GM21423 (cell line): ENCODE results near the gene SULT2B1.
"Not testable (repeated sequence)": the region's sequence is repeated elsewhere in the genome, so short reads cannot be mapped to it uniquely, and the experiment has no call there.

ENCODE experiments used
- ATAC-seq: cut with Tn5 transposase; IDR thresholded peaks from one replicate; pipeline ENCODE4 v1.9.1; 2021; ENCODE audit warnings: mild to moderate bottlenecking, moderate library complexity; ENCODE audit not compliant: unreplicated experiment

The SULT2B1 gene

GRCh38 chr19:48618278-48618915 lies 66.4 kb downstream of the SULT2B1 start:
- ATAC-seq, result no peak

- peak; percentile 82 for ATAC-seq
Measured at GRCh38 chr19:48618916-48619691, 67.1 kb downstream of the SULT2B1 start, which contains the start of the genes RPL18 and SPHK2. Gene RPL18, minus strand, starts transcription at chr19:48619178. Its CDS starts 35 bp downstream, at chr19:48619143. Gene SPHK2, plus strand, starts transcription at chr19:48619506. Its CDS starts 1,009 bp downstream, at chr19:48620515.

DNA sequence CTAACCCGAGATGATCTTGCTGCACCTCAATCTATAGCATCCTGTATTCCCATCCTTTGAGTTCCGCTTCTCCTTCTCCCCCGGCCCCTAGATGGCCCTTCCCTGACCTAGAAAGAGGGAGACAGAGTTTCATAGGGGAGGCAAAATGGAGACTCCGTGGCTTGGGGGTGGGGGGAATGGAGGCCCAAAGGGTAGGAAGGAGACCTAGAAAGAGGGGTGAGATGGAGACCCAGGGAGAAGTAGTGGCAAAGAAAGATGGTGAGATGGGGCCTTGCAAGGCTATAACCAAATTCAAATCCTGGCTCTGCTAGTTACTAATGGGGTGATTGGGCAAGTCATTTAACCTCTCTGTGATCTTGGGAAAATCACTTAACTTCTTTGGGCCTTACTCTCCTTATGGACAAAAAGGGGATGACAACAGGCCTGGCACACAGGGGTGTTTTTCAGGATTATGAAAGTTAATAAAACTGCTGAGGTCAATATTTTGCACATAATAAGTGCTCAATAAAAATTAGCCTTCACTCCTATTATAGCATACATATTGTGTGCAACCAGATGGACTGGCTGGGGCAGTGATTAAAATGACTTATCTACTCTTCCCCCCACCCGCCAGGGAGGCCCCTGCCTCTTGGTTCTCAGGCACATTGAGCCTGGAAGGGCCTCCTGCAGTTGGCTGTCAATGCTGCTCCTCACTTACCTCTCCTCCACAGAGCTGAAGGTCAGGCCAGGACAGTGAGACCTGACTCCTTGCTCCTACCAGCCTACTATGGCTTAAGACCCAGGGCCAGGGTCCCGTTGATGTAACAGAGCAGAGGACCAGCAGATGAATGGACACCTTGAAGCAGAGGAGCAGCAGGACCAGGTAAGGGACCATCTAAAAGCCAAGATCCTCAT lies 68.0 kb downstream of the SULT2B1 start:
- no peak for ATAC-seq

DNA sequence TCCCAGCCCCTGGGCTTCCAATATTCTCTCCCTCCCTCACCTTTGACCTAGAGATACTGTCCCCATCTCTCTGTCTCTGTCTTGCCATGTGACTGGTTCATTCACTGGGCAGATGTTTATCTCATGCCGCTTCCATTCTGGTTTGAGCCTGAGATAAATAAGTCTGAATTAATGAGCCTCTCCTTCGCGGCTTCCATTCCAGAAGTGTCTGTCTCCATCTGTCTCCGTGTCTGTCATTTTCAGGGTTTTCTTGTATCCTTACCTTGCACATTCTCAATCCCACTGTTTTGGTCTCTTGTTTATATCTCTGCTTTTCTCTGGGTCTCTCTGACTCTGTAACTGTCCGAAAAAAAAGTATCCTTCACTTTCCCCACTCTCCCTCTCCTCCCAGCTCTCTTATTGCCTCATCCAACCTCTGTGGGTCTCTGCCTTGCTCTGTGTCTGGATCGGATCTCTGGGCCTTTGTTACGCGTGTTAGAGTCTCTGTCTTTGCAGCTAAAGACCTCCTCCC lies 71.6 kb downstream of the SULT2B1 start:
- ATAC-seq, result no peak

- peak; percentile 59 for ATAC-seq
Measured at GRCh38 chr19:48624067-48624594, 72.2 kb downstream of the SULT2B1 start.

- no peak for ATAC-seq
Measured at GRCh38 chr19:48624791-48625723, 73.1 kb downstream of the SULT2B1 start.

- ATAC-seq, result no peak
Measured at GRCh38 chr19:48625891-48626327, 73.9 kb downstream of the SULT2B1 start.

GRCh38 chr19:48627201-48627864 lies 75.4 kb downstream of the SULT2B1 start:
- no peak for ATAC-seq

- ATAC-seq, result no peak
Measured at GRCh38 chr19:48627865-48628314, 75.9 kb downstream of the SULT2B1 start.

- no peak for ATAC-seq
Measured at GRCh38 chr19:48628486-48629296, 76.7 kb downstream of the SULT2B1 start.

DNA sequence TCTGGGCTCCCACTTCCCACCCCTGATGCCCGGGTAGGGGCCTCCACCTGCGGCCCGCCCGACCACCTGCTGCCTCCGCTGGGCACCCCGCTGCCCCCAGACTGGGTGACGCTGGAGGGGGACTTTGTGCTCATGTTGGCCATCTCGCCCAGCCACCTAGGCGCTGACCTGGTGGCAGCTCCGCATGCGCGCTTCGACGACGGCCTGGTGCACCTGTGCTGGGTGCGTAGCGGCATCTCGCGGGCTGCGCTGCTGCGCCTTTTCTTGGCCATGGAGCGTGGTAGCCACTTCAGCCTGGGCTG lies 77.3 kb downstream of the SULT2B1 start:
- no peak for ATAC-seq

GRCh38 chr19:48629599-48630295 lies 77.8 kb downstream of the SULT2B1 start:
- no peak for ATAC-seq

- no peak for ATAC-seq
Measured at GRCh38 chr19:48630296-48631063, 78.5 kb downstream of the SULT2B1 start.

DNA sequence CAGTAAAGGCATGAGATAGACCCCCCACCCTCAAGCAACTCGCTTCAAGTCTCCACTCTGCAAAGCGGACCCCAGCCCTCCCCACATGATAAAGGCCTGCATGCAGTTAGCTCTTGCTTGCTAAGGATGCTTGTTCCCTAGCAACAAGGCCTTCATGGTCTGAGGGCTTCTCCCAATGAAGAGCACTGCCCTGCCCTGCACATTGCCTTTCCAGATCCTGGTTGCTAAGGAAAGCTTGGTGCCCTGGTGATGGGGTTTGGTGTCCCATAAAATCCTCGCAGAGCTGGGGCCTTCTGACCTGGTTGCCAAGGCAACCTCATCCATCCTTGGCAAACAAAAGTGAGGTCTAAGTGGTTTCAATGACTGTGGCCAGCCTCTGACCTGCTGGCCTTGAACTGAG lies 79.3 kb downstream of the SULT2B1 start:
- no peak for ATAC-seq

DNA sequence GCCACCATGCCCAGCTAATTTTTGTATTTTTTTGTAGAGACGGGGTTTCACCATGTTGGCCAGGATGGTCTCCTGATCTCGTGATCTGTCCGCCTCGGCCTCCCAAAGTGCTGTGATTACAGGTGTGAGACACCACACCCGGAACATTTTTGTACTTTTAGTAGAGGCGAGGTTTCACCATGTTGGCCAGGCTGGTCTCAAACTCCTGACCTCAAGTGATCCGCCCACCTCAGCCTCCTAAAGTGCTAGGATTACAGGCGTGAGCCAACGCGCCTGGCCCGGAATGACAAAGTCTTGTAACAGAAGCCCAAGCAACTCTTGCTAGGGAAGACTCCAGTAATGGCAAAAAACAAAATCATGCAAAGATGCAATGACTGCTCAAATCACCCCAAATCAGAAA lies 80.3 kb downstream of the SULT2B1 start:
- not testable (repeated sequence) for ATAC-seq

- no peak for ATAC-seq
Measured at GRCh38 chr19:48632692-48633147, 80.7 kb downstream of the SULT2B1 start.
